ENCODE results near the gene NTS.

DNA sequence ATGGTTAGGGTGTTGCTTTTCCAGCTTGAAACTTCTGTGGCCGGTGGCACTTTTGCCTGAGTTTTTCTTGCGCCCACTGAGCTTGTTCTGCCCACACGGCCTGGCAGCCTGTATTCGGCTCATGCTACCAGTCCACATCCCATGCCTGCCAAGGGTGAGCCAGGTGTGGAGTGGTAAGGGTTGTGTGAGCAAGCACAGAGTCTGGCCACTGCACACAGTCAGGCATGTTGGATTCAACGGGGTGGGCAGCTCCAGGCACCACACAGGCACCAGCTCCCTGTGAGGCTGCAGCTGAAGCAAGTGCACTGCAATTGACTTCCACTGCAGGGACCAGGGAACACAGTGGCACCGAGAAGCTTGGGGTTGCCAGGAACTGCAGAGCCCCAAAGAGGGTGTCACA lies 18.8 kb upstream of the NTS start:
- no peak for TF ChIP-seq RXRA (IDR thresholded peaks at IDR 0.05)
- no peak for TF ChIP-seq ATF3 (IDR thresholded peaks at IDR 0.05)
- TF ChIP-seq NR2F2 (IDR thresholded peaks at IDR 0.05) = no peak
- no peak for TF ChIP-seq CTCF (IDR thresholded peaks at IDR 0.05; ENCODE audit: low read depth, low read length, missing input control)
- TF ChIP-seq TAF1 (conservative IDR thresholded peaks at IDR 0.05) = no peak

All from liver (tissue), 3 donors.